Fibroblast of peridontal ligament (primary cell): ENCODE data around the gene OPTN.
"Not testable (repeated sequence)": the region's sequence is repeated elsewhere in the genome, so short reads cannot be mapped to it uniquely, and the experiment has no call there.

Experiments used
- DNase-seq: peaks from one replicate; pipeline ENCODE4 v3.0.0-alpha.2; 2010; ENCODE audit errors: extremely low read depth

The OPTN gene

DNA sequence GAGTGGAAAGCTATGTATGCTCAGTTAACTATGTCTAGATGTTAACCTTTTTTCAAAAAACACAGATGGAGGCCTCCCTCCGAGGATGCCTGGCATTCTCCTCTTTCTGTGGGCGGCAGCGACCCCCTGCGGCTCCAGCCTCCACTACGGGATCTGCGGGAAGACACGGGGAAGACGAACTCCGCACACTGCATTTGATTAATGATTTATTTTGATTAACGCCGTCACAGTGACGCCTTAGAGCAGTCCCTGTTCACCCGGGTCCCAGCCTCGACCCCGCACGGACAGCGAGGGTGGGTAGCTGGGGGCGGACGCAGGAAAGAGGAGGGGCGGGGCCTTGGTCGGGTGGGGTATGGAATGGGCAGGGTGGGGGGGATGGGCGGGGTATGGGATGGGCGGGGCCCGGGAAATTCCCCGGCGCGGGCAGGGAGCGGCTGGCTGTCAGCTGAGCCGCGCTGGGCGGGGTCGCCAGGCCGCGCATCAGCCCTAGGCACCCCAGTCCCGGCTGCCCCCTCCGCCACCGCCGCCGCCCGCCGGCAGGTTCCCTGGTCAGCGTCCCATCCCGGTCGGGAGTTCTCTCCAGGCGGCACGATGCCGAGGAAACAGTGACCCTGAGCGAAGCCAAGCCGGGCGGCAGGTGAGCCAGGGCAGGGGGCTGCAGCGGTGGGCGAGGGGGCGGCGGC lies at the start of gene OPTN:
Gene OPTN, plus strand, starts transcription at position 498 of the 683 bp plus-strand sequence. CDS start 8,960 bp downstream, outside the sequence.
- peak; percentile 81 for DNase-seq

DNA sequence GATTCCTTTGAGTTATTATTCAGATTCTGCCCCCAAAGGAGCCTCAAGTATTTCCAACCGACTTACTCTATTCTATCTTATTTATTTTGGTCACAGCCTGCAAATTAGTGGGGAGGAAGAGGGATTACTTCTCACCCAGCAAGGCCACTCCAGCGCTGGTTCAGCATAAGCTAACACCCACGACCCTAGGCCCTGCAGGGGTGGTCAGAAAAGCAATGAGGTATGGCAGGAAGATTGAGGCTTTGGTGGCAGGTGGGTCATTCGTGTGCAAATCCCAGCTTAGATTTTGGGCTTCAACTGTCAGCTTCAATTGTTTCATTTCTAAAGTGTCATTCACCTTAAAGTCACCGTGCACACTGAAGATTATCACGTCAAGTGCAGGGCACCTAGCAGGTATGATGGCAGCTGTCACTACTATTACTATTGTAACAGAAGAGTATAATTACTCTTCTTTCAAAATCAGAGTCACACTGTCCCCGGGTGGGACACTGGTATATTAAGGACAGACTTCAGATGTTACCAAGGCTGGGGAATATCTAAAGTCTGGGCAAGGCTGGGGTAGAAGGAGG lies 48.8 kb upstream of the OPTN start:
- DNase-seq = no peak

DNA sequence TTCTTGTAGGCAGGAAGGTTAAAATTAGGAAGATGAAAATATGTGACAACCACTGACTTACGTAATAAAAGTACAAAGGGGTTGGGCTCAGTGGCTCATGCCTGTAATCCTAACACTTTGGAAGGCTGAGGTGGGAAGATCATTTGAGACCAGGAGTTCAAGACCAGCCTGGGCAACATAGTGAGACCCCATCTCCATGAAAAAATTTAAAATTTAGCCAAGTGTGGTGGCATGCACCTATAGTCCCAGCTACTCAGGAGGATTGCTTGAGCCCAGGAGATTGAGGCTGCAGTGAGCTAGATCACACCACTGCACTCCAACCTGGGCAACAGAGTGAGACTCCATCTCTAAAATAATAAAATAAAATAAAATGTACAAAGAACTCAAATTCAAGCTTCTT lies 46.8 kb upstream of the OPTN start:
- DNase-seq = not testable (repeated sequence)

DNA sequence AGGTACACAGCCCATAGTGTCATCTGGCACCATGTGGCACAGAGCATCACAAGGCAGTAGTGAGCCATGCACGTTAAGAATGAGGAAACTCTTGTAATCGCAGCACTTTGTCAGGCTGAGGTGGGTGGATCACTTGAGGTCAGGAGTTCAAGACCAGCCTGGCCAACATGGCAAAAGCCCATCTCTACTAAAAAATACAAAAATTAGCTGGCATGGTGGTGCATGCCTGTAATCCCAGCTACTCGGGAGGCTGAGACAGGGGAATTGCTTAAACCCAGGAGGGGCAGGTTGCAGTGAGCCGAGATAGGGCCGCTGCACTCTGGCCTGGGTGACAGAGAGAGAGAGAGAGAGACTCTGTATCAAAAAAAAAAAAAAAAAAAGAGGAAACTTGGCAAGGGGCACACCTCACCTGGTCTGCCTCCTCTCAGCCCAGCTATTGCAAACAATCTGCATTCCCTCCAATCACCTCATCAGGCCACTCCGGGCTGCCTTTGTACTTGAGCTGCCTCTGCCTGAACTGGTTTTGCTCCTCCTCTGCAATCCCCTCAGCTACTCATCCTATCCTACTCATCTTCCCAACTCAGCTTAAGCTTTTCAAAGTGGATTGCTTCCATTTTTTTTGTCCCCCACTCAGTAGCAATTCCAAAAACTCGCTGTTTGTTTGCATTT lies 46.0 kb upstream of the OPTN start:
- DNase-seq = no peak

DNA sequence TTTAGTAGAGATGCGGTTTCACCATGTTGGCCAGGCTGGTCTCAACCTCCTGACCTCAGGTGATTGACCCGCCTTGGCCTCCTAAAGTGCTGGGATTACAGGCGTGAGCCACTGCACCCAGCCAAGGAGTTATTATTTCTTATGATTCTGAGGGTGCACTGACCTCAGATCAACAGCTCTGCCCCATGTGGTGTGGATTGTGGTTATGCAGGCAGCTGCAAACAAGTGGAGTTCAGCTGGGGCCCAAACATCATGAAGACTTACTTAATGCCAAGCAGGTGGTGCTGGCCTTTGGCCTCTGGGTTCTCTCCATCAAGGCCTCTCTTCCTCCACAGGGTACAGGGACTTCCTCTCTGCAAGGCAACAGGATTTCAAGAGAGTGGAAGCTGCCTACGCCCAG lies 45.1 kb upstream of the OPTN start:
- no peak for DNase-seq

DNA sequence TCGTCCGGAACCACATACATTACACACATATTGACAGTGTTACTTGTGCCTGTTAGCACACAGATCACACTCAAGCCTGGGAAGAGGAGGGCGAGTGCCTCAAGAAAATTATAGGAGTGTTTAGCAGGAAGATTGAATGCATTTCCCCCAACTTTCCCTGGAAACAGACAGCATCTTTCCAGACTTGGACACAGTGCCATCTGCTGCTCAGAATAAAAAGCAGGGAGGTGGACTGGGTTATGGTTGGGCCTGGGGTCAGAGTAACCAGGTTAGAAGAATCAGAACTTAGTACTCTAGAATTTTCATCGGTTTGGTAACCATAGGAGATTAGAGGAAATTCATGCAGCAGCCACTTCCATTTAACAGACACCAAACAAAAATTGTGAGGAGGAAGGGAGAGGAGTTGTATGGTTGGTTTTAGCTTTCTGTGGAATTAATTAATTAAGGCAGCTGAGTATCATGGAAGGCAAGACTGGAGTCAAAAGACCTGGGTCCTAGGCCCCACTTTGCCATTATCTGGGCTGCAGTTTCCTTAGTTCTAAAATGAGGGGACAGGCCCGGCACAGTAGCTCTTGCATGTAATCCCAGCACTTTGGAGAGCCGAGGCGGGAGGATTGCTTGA lies 43.4 kb upstream of the OPTN start:
- peak; percentile 20 for DNase-seq

DNA sequence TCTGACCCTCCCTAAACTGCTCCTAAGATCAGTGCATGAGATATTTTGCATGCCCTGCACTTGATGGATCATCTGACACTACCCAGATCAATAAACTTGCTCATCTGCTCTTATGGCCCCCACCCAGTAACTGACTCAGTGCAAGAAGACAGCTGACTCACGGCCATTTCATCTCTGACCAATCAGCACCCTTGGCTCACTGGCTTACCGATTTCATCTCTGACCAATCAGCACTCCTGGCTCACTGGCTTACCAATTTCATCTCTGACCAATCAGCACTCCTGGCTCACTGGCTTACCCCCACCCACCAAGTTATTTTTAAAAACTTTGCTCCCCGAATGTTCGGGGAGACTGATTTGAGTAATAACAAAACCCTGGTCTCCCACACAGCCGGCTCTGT lies 37.2 kb upstream of the OPTN start:
- DNase-seq = no peak

DNA sequence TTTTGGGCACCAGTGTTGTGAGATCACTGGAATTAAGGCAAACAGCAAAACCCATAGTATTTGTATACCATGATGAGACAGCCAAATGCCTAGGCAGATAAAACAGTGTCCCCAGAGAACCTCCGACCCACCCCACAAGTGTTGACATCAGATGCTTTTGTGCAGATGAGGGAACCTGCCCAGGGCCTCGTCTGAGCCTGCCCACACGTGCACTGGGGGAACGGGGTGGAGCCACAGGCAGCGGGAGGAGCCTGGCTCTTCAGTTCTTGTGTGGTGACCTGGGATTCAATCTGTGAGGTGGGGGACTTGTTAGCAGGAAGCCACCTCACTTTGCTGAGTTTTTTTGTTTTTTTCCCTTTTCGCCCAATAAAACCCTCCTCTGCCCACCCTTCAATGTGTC lies 33.4 kb upstream of the OPTN start:
- no peak for DNase-seq

DNA sequence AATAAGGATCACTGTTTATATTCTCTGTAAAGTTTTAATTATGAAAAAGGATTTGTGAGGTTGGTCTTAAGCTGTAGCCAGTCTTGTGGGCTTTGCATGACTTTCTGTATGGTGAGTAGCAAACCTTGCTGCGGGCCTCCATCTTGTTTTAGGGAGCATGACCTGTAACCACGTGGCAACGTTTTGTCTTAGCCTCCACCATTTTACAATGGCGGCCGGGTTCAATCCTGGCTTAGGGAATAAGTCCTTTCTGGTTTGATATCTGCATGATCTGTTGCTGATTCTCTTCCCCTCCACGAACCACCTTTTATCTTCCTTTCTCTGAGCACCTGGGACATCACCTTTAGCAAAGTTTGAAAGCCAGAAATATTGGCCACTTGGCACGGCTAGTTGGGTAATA lies 32.5 kb upstream of the OPTN start:
- DNase-seq = no peak

DNA sequence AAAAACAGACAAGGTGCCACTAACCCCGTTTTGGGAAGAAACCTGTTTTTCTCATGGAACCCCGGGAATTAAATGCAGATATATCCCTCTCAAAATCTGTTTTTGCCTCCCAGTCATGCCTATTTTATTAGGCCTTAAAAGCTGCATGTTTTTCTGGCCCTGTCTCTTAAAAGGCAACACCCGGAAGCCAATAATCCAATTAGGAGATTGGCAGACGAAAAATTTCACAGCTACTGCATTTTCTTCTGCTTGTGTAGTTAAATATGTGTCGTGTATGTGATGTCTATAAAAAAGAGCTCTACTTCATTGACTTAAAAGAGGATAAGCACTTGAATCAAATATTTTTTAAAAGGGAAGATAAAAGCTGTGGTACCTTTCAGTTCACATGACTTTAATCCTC lies 31.9 kb upstream of the OPTN start:
- no peak for DNase-seq

DNA sequence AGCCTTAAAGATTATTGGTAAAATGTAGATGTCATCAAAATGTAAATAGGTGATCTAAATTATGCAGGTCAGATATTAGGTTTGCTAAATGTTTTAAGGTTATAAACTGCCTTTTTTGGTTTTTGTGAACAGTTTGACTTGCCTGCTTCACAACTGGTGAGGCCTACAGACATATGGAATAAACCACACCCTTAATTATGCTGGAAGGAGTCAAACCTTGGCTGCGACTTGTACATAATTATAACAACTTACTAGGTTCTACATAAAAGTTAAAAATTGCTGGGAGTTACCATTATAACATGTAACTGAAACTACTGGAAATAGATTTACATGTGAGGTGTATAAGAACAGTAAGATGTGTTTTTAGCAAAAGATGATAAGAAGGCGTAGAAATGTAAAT lies 31.5 kb upstream of the OPTN start:
- no peak for DNase-seq

DNA sequence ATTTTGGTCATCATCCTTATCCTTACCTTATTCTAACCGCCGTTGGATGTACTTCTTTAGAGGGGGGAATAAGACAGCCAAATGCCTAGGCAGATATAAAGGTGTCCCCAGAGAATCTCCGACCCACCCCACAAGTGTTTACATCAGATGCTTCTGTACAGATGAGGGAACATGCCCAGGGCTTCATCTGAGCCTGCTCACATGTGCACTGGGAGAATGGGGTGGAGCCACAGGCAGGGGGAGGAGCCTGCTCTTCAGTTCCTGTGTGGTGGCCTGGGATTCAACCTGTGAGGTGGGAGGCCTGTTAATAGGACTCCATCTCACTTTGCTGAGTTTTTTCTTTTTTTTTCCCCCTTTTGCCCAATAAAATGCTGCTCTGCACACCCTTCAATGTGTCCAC lies 27.6 kb upstream of the OPTN start:
- DNase-seq = no peak

DNA sequence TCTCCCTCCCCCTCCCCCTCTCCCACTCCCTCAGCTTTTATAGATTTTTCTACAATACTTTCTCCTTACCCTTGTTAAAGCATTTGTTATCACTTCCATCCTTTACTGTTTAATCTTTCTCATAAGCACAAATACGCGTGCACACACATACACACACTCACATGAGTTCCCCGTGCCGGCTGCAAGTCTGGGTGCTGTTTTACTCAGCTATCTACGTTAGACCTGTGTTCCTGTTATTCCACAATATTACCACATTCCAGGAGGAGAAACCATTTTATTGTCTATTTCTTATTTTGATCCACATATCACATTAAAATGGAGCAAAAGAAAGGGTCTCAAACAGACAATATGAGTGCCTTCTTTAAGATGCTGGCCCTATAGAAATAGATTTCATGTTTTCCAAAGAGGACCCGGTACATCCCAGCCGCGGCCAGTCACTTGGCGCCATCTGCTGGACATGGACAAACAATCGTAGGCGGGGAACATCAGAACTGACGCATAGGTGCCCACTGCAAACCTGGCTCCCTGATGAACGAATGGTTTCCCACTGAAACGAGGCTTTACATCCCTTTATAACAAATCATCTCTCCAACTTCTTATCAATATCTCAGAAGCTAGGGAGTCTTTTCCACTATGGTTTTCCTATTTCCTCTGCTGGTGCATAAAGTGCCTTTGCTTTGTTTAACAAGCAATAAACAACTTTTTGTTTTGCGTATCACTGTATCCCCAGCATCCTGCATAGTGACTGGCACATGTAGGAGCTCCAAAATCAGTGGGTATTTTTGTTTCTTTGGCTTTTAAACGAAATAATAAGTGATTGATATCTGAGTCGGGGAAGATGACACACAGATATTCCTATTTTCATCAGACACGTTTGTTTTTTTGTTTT lies 25.2 kb upstream of the OPTN start:
- DNase-seq = peak; percentile 62

DNA sequence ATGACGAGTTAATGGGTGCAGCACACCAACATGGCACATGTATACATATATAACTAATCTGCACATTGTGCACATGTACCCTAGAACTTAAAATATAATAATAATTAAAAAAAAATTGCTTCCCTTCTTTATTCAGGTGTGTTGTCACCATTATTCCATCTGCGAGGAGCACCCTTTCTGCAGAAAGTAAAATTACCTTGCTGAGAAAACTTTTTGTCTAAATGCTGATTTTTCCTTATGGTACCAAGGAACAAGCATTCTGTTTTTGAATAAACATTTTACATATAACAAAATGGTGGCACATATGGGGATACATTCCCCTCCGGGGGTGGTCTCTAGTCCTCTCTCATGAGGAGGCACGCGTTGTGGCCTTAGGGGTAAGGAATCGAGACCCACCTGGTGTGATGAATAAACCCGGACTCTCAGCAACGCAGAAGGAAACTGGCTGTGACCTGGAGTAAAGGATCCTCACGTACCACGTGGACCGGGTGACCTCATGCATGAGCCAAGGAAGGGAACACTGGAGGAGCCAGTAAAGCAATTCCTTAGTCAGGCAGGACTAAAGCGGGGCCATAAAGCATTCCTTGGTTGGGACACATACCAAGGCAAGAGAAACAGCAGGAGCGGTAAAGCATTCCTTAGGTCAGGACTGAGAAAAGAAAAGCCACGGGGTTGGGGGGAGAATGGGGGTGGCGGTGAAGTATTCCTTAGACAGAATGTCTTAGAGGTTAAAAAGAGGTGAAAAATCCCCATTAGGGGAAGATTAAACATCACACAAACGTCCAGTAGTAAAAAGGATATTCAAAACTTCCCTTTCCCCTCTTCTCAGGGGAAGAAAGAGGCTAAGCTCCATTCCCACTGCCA lies 20.8 kb upstream of the OPTN start:
- no peak for DNase-seq

DNA sequence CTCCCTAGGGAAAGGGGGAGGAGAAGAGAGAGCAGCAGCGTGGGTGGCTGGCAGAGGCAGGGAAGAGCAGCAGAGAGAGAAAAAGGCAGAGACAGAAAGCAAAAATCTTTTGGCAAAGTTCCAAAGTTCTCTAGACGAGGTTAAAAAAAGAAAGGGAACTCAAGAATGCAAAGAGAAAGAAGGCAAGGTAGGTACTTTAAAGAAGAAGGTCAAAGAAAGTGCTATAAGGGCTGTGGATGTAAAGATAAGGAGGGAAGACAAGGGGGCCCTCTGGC lies 20.2 kb upstream of the OPTN start:
- no peak for DNase-seq

DNA sequence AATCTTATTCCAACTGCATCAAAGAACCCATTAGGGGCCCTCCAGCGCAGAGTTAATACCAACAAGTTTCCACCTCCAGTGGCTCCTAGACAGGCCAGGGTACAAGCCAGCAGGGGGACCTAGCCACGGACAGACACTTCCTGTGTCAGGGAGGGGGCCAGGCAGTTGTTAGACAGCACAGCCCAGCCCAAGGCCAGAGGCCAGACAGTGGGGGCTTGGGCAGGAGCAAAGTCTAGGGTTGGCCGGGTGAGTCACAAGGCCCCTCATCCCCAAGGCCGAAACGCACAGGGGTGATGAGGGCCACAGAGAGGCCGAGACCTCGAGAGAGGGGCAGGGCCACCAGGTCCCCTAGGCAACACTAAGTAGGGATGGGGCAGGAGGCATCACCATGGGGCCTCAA lies 19.3 kb upstream of the OPTN start:
- DNase-seq = no peak

DNA sequence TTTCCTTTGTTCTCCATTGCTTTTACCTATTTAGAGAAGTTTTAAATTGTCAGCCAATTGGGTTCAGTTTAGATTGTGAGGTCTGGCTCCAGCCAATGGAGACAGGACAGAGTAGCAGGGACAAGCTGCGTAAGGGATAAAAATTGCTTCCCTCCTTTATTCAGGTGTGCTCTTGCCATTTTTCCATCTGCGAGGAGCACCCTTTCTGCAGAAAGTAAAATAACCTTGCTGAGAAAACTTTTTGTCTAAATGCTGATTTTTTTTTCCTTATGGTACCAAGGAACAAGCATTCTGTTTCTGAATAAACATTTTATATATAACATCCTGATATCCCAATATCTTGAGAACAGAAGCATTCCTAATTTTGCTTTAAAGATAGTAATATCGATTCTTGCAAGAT lies 16.3 kb upstream of the OPTN start:
- not testable (repeated sequence) for DNase-seq

DNA sequence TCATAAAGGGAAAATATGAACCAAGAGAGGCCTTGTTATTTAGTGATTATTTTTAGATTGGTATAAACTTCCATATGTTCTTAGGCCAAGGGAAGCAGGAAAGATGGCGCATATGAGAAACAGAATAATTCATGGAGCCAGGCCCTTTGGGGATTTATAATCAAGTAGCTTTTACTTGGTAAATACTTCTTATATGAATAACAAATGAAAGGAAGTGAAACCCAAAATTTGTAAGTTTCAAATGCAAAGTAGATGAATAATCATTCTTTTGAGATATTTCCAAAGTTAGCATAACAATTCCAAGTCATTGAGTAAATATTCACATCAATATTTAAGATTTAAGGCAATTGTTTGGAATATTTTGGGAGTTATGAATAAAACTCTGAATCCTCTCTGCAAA lies 13.9 kb upstream of the OPTN start:
- DNase-seq = peak; percentile 21

DNA sequence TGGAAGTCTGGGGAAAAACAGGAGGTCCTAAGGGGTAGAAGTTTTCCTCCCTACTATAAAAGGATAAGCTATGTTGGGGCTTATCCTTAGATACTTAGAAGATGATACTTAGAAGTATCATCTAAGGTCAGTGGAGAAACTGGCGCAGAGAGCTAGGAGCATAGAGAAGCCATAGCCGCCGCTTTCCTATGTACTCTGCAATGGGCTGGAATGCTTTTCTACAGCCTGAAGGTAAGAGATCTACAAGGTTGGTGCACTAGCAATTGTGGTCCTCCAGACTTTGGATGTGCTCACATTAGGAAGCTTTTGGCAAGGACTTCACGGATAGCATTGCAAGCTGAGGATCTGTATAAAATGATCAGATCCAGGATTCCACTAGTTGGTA lies 12.4 kb upstream of the OPTN start:
- no peak for DNase-seq

DNA sequence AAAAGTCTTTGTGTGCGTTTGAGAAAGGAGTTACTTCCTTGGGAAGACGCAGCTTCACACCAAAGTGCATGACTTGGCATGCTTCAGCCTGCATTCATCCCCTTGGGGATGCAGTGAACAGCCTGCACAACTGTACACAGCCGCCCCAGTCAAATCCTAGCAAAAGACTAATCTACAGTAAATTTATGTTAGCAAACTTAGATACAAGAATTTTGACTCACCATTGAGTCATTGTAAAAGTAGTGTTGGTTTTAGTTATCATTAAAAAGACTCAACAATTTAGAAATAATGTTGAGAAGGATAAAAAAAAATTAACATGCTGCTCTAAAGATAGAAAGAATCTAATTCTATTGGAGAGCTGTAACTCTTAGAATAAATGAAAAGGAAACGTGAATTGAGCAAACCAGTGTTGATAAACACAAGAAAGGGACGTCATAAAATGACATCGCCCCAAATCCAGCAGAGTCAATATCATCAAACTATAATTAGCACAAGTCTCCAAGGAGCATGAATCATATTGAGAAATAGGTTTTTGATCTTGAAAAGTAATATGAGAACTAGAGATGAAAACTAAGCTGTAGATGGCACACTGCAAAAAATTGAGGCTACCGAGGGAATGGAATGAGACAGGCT lies 11.9 kb upstream of the OPTN start:
- peak; percentile 95 for DNase-seq

DNA sequence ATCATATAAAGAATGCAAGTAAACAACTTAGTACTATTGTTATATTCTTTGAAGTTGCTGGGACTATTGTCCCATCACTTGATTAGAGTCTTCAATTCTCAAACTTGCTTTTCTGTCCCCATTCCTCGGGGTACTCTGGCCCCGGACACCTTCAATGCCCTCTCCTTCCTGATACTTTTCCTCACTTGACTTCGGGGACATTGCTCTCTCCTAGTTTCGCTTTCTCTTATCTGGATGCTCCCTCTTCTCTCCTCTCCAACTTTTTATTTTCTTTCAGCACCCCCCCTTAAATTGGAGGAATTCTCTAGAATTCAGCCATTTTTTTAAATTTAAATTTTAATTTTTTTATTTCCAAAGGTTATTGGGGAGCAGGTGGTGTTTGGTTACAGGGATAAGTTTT lies 10.6 kb upstream of the OPTN start:
- DNase-seq = no peak
